ACHN (cell line): ENCODE data around the gene TIAM2.

Experiments used
- DNase-seq: peaks from one replicate; pipeline ENCODE4 v3.0.0-alpha.2; 2015
- in situ Hi-C: cut with HindIII; loops from 2 replicates; pipeline ENCODE4 v1.10.0; 2017; ENCODE audit warnings: low sequenced_read_pairs, low pct_ligation_motif_present, low pct_unique_long_range_greater_than_20kb

Gene TIAM2

GRCh38 chr6:155142168-155143028 lies 147.3 kb downstream of the TIAM2 start:
- DNase-seq: no peak
- in situ Hi-C loops: no loop called here

GRCh38 chr6:155143029-155143577 lies 148.0 kb downstream of the TIAM2 start:
- peak; percentile 25 for DNase-seq
- in situ Hi-C loops: no loop called here

- DNase-seq: peak; percentile 9
- in situ Hi-C loops: no loop called here
These were observed 148.5 kb downstream of the TIAM2 start for GRCh38 chr6:155143578-155144106.

GRCh38 chr6:155146205-155146604 lies 151.1 kb downstream of the TIAM2 start:
- in situ Hi-C loops: no loop called here
- DNase-seq: no peak

GRCh38 chr6:155147958-155148663 lies 153.0 kb downstream of the TIAM2 start:
- no peak for DNase-seq
- in situ Hi-C loops: no loop called here

- in situ Hi-C loops: no loop called here
- DNase-seq: no peak
These were observed 156.0 kb downstream of the TIAM2 start for GRCh38 chr6:155150967-155151671.

GRCh38 chr6:155152211-155153076 lies 157.3 kb downstream of the TIAM2 start:
- in situ Hi-C loops: no loop called here
- DNase-seq: no peak

GRCh38 chr6:155154158-155154830 lies 159.2 kb downstream of the TIAM2 start:
- in situ Hi-C loops: no loop called here
- no peak for DNase-seq

- no peak for DNase-seq
- in situ Hi-C loops: no loop called here
These were observed 160.8 kb downstream of the TIAM2 start for GRCh38 chr6:155155787-155156447.

- no peak for DNase-seq
- in situ Hi-C loops: no loop called here
These were observed 162.0 kb downstream of the TIAM2 start for GRCh38 chr6:155157101-155157500.

GRCh38 chr6:155158030-155158843 lies 163.1 kb downstream of the TIAM2 start:
- no peak for DNase-seq
- in situ Hi-C loops: no loop called here

GRCh38 chr6:155162682-155163081 lies 167.6 kb downstream of the TIAM2 start:
- in situ Hi-C loops: no loop called here
- DNase-seq: no peak

GRCh38 chr6:155163601-155164000 lies 168.5 kb downstream of the TIAM2 start:
- in situ Hi-C loops: no loop called here
- no peak for DNase-seq

- in situ Hi-C loops: no loop called here
- DNase-seq: no peak
These were observed 170.1 kb downstream of the TIAM2 start for GRCh38 chr6:155165029-155165710.

- no peak for DNase-seq
- in situ Hi-C loops: no loop called here
These were observed 175.4 kb downstream of the TIAM2 start for GRCh38 chr6:155170519-155170918.
